ENCODE results near the gene WDR5. TPM values are rescaled to one million over a fixed set of nuclear protein-coding genes. Genes with fewer than 3 reads are reported as not detected.

The WDR5 gene
- total RNA-seq, 1 donor from 2014 or later: 17.7 TPM

GRCh38 chr9:134200730-134201129 lies 64.8 kb downstream of the WDR5 start:
- intact Hi-C loops (cut with micrococcal nuclease): no loop called here
- no peak for DNase-seq

GRCh38 chr9:134203224-134203623 lies 67.3 kb downstream of the WDR5 start:
- DNase-seq: no peak
- H3K27ac ChIP-seq (replicated peaks): no peak overlapping the region
- no peaks in the 10 kb centered on the region for H3K36me3 ChIP-seq
- TF ChIP-seq CTCF (IDR thresholded peaks at IDR 0.05; ENCODE audit: borderline replicate concordance): no peak
- H3K9me3 ChIP-seq (replicated peaks): peaks cover 29% of the 10 kb centered on the region
- peaks cover 28% of the 10 kb centered on the region for H3K4me1 ChIP-seq
- no peaks in the 10 kb centered on the region for H3K27me3 ChIP-seq (ENCODE audit: low read depth)
- no peak overlapping the region for H3K4me3 ChIP-seq
- intact Hi-C loops (cut with micrococcal nuclease): no loop called here

More at GRCh38 chr9:134200730-134201129, 64.8 kb downstream of the WDR5 start:
- no peak overlapping the region for H3K27ac ChIP-seq (replicated peaks)
- H3K27me3 ChIP-seq (ENCODE audit: low read depth): no peaks in the 10 kb centered on the region
- no peaks in the 10 kb centered on the region for H3K36me3 ChIP-seq
- peaks cover 29% of the 10 kb centered on the region for H3K9me3 ChIP-seq (replicated peaks)
- H3K4me3 ChIP-seq: no peak overlapping the region
- peaks cover 11% of the 10 kb centered on the region for H3K4me1 ChIP-seq
- TF ChIP-seq CTCF (IDR thresholded peaks at IDR 0.05; ENCODE audit: borderline replicate concordance): no peak

GRCh38 chr9:134204041-134204440 lies 68.2 kb downstream of the WDR5 start:
- peaks cover 36% of the 10 kb centered on the region for H3K4me1 ChIP-seq
- intact Hi-C loops (cut with micrococcal nuclease): no loop called here
- no peak overlapping the region for H3K4me3 ChIP-seq
- no peak for DNase-seq
- H3K9me3 ChIP-seq (replicated peaks): peaks cover 29% of the 10 kb centered on the region
- TF ChIP-seq CTCF (IDR thresholded peaks at IDR 0.05; ENCODE audit: borderline replicate concordance): no peak
- no peaks in the 10 kb centered on the region for H3K27me3 ChIP-seq (ENCODE audit: low read depth)
- no peak overlapping the region for H3K27ac ChIP-seq (replicated peaks)
- H3K36me3 ChIP-seq: no peaks in the 10 kb centered on the region

GRCh38 chr9:134204991-134205578 lies 69.2 kb downstream of the WDR5 start:
- peaks cover 29% of the 10 kb centered on the region for H3K9me3 ChIP-seq (replicated peaks)
- H3K27me3 ChIP-seq (ENCODE audit: low read depth): no peaks in the 10 kb centered on the region
- DNase-seq: no peak
- no peaks in the 10 kb centered on the region for H3K36me3 ChIP-seq
- peaks cover 46% of the 10 kb centered on the region for H3K4me1 ChIP-seq
- intact Hi-C loops (cut with micrococcal nuclease): no loop called here
- no peak overlapping the region for H3K4me3 ChIP-seq
- TF ChIP-seq CTCF (IDR thresholded peaks at IDR 0.05; ENCODE audit: borderline replicate concordance): no peak
- H3K27ac ChIP-seq (replicated peaks): peak overlapping the region; percentile 63

GRCh38 chr9:134205672-134206310 lies 69.9 kb downstream of the WDR5 start:
- no peak for TF ChIP-seq CTCF (IDR thresholded peaks at IDR 0.05; ENCODE audit: borderline replicate concordance)
- intact Hi-C loops (cut with micrococcal nuclease): no loop called here
- DNase-seq: peak; percentile 68
- Histone ChIP-seq H3K4me3 (no peak overlapping the region), H3K4me1 (peaks cover 53% of the 10 kb centered on the region), H3K36me3 (no peaks in the 10 kb centered on the region), H3K9me3 (replicated peaks) (peaks cover 27% of the 10 kb centered on the region), H3K27me3 (ENCODE audit: low read depth) (no peaks in the 10 kb centered on the region), H3K27ac (replicated peaks) (peak overlapping the region; percentile 63)

Data from left ventricle myocardium inferior (tissue), 1 donor.